RKO (cell line): ENCODE measurements around the gene CYP11A1.
A peak's percentile ranks its signal among the peaks of the same experiment; 100 is the strongest.

Source experiments
- DNase-seq: peaks from one replicate; pipeline ENCODE4 v3.0.0-alpha.2; 2016; ENCODE audit warnings: low spot score

The CYP11A1 gene

DNA sequence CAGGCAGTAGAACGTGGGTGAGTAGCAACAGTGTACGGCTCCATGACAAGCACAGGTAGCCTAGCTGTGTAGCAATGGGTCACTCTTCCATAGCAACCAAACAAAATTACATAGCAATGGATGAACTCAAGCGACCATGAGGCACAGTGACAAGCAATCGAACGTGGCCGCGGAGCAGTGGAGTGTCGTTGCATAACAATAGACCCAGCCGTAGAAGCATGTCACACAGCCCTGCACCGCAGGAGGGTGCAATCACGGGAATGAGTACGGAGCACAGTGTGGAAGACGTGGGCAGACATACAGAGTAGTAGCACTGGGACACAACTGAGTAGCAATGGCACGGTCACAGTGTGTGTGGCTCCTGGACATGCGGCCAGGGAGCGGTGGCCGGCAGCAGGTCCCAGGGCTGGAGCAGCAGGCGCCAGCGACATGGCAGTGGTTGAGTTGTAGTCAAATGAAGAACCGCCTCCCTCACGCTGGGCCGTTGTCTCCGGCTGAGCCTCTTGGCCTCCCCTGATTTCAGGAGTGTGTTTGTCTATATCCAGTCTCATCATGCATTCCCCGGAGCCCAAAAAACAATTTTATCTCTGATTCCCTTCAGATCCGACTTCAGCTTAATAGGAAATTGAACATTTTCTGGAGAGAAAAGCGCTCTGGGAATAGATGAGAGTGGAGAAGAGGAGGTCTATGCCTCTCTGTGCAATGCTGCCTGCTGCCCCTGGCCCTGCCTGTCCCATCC is 67.2 kb downstream of the CYP11A1 start:
- no peak for DNase-seq

DNA sequence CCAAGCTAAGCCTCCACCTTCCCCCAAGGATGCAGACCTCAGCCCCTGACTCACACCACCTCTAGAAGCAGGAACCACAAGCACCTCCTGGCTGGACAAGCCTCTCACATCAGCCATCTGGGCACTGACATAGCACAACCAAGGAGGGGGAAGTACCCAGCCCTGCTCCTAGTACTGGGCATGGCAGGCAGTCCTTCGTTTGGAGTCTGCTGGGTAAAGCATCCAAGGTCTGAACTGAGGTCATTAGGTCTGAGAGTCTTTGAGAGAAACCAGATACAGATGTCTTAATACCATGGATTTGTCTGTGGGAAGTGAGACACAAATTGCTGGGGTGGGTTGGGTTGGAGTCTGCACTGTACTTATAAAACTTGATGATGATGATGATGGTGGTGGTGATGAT is 69.6 kb downstream of the CYP11A1 start:
- DNase-seq = no peak

DNA sequence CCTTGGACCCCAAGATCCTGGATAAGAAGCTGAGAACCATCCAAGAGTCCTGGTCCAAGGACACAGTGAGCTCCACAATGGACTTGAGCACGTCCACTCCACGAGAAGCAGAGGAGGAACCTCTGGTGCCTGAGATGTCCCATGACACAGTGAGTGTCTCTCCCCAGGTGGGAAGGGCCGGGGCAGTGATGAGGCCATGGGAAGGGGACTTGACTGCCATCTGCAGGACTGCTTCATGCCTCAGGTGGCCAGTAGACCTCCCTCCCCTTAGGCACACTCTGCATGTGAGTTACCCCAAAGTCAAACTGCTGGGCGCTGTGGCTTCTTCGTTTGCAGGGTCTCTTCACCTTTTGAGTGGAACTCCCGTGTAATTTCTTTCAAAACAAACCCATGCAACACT is 71.6 kb downstream of the CYP11A1 start:
- no peak for DNase-seq

DNA sequence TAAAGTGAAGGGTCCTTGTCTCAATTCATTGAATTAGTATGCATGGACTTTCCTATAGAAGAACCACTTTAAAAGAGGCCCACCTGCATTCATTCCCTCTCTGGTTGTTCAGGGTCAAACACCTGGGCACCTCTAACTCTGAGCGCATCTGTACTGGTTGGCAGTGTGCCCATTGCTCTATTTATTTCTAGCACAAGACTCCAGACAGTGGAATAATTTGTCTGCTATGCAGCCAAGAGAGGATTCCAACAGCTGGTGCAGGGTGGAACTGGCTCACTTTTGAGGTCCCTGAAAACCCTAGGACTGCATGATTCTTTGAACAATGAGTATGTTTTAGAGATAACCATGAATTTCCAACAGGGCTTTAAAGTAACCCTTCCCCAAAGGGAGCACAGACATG is 73.4 kb downstream of the CYP11A1 start:
- no peak for DNase-seq

DNA sequence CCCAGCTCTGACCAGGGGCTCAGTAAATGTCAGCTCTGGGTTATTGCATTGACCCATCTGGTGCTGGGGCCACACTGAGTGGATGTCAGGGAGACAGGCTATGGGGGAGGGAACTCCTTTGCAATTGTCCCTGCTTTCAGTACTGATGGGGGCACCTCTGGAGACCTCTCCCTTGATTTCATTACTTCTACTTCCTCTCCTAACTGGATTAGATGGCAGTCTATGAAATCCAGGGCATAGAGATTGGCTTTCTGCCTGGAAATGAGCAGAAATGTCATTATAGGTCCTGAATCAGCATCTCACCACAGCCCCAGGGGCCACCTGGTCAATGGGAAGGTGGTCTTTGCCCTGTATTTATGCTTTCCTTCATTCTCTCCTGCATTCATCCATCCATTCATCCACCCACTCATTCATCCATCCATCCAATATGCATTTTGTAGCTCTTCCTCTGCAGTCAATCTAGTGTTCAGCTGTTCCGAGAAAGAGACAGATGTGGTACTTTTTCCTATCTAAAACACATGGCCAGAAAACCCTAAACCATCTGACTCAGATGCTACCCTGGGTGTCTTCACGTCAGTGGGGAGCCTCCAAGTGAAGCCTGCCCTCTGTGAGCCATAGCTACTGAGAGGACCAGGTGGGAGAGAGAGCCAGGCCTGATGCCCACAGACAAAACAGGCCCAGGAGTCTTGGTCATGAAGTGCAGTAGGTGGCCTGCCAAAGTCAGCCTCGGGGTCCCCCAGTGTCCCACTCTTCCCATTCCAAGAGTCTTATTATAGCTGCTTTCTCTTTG is 74.2 kb downstream of the CYP11A1 start:
- no peak for DNase-seq

- DNase-seq = peak; percentile 73
Measured at GRCh38 chr15:74291101-74292071, 76.1 kb downstream of the CYP11A1 start.

GRCh38 chr15:74290645-74291044 is 76.8 kb downstream of the CYP11A1 start:
- DNase-seq = no peak

- no peak for DNase-seq
Measured at GRCh38 chr15:74289671-74290070, 77.8 kb downstream of the CYP11A1 start.
